ENCODE measurements around the gene GOSR1. TPM values are rescaled to one million over a fixed set of nuclear protein-coding genes. Genes with fewer than 3 reads are reported as not detected.

GOSR1 gene
- total RNA-seq, 2 experiments from 2014 or later = 43.2 to 45.6 TPM

GRCh38 chr17:30514895-30515596, 37.8 kb downstream of the GOSR1 start:
- no peak overlapping the region for H3K4me3 ChIP-seq (ENCODE audit: low read length)
- H3K4me1 ChIP-seq (ENCODE audit: insufficient read depth, low read length) = no peaks in the 10 kb centered on the region
- H3K27ac Mint-ChIP-seq = no peak overlapping the region
- intact Hi-C loops (cut with DNase I, micrococcal nuclease) = no loop called here
- H3K9me3 Mint-ChIP-seq = no peaks in the 10 kb centered on the region
- H3K27ac ChIP-seq (ENCODE audit: low read depth in 1 of 2, low read length in 2 of 2) = no peak overlapping the region
- H3K9me3 ChIP-seq (ENCODE audit: control insufficient read depth in 1 of 2, insufficient read depth in 1 of 2, low read length in 2 of 2) = no peaks in the 10 kb centered on the region
- ATAC-seq (ENCODE audit: poor library complexity) (no peak), DNase-seq (no peak)
- ChIA-PET CTCF (no interaction called here), POLR2A (no interaction called here)
- H3K4me1 Mint-ChIP-seq (ENCODE audit: low read depth) = peaks cover 21% of the 10 kb centered on the region
- no peak overlapping the region for H3K4me3 Mint-ChIP-seq
- TF ChIP-seq, protein P1, sequence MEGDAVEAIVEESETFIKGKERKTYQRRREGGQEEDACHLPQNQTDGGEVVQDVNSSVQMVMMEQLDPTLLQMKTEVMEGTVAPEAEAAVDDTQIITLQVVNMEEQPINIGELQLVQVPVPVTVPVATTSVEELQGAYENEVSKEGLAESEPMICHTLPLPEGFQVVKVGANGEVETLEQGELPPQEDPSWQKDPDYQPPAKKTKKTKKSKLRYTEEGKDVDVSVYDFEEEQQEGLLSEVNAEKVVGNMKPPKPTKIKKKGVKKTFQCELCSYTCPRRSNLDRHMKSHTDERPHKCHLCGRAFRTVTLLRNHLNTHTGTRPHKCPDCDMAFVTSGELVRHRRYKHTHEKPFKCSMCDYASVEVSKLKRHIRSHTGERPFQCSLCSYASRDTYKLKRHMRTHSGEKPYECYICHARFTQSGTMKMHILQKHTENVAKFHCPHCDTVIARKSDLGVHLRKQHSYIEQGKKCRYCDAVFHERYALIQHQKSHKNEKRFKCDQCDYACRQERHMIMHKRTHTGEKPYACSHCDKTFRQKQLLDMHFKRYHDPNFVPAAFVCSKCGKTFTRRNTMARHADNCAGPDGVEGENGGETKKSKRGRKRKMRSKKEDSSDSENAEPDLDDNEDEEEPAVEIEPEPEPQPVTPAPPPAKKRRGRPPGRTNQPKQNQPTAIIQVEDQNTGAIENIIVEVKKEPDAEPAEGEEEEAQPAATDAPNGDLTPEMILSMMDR (IDR thresholded peaks at IDR 0.05) = no peak
- H3K36me3 ChIP-seq (ENCODE audit: insufficient read depth, low read length) = peaks cover 46% of the 10 kb centered on the region
- no peaks in the 10 kb centered on the region for H3K27me3 ChIP-seq (ENCODE audit: control insufficient read depth in 1 of 2, insufficient read depth in 2 of 2, low read length in 2 of 2)
- no peaks in the 10 kb centered on the region for H3K27me3 Mint-ChIP-seq
- H3K36me3 Mint-ChIP-seq (ENCODE audit: low read depth) = peaks cover 76% of the 10 kb centered on the region

DNA sequence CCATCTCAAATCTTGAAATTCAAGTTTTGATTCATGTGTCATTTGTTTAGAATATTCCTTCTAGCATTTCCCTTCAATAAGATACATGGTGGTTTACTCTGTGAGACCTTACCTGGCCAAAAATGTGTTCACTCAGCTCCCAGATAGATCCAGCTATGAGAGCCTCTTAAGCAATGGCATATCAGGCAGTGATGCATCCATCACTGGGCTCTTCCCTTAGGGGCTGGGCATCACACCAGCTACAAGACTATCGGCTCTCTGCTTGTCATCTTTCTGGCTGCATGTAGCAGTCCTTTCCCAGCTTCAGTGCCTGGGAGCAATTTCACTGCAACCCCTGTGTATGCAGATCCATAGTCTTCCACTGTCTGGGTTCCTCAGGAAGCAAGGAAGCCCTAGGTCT, 40.6 kb downstream of the GOSR1 start:
- Histone ChIP-seq H3K36me3 (ENCODE audit: insufficient read depth, low read length) (peaks cover 64% of the 10 kb centered on the region), H3K4me3 (ENCODE audit: low read length) (no peak overlapping the region), H3K4me1 (ENCODE audit: insufficient read depth, low read length) (no peaks in the 10 kb centered on the region), H3K27me3 (ENCODE audit: control insufficient read depth in 1 of 2, insufficient read depth in 2 of 2, low read length in 2 of 2) (no peaks in the 10 kb centered on the region), H3K9me3 (ENCODE audit: control insufficient read depth in 1 of 2, insufficient read depth in 1 of 2, low read length in 2 of 2) (peaks cover 0 to 5% of the 10 kb centered on the region in 2 experiments), H3K27ac (ENCODE audit: low read depth in 1 of 2, low read length in 2 of 2) (no peak overlapping the region)
- Mint-ChIP-seq H3K27me3 (no peaks in the 10 kb centered on the region), H3K4me1 (ENCODE audit: low read depth) (peaks cover 16% of the 10 kb centered on the region), H3K4me3 (no peak overlapping the region), H3K27ac (no peak overlapping the region), H3K9me3 (no peaks in the 10 kb centered on the region), H3K36me3 (ENCODE audit: low read depth) (peaks cover 83% of the 10 kb centered on the region)
- ATAC-seq (ENCODE audit: poor library complexity) = no peak
- TF ChIP-seq, protein P1 (IDR thresholded peaks at IDR 0.05) = no peak
- CTCF ChIA-PET = interaction anchor here (0.8 kb wide), 1 partner anchor 11 kb away, joined by 4 read pairs; no protein-coding TSS in a partner anchor
- DNase-seq = no peak
- intact Hi-C loops (cut with DNase I, micrococcal nuclease) = no loop called here
- POLR2A ChIA-PET = no interaction called here

DNA sequence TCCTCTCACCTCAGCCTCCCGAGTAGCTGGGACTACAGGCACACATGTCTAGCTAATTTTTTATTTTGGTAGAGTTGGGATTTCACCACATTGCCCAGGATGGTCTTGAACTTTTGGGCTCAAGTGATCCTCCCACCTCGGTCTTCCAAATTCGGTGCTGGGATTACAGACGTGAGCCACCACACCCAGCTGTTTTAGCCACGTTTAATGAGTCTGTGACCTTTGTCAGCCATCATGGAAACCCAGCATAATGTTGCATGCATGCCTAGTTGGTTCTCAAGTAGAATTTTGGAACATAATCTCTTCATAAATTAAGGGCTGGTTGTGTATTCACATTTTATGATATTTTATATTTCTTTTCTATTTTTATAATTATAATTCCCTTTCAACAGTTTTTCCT, 42.0 kb downstream of the GOSR1 start:
- Histone ChIP-seq H3K36me3 (ENCODE audit: insufficient read depth, low read length) (peaks cover 57% of the 10 kb centered on the region), H3K4me3 (ENCODE audit: low read length) (no peak overlapping the region), H3K27me3 (ENCODE audit: control insufficient read depth in 1 of 2, insufficient read depth in 2 of 2, low read length in 2 of 2) (no peaks in the 10 kb centered on the region), H3K27ac (ENCODE audit: low read depth in 1 of 2, low read length in 2 of 2) (no peak overlapping the region), H3K4me1 (ENCODE audit: insufficient read depth, low read length) (no peaks in the 10 kb centered on the region), H3K9me3 (ENCODE audit: control insufficient read depth in 1 of 2, insufficient read depth in 1 of 2, low read length in 2 of 2) (peaks cover 0 to 6% of the 10 kb centered on the region in 2 experiments)
- ChIA-PET CTCF (no interaction called here), POLR2A (no interaction called here)
- intact Hi-C loops (cut with DNase I, micrococcal nuclease) = no loop called here
- no peak for ATAC-seq (ENCODE audit: poor library complexity)
- Mint-ChIP-seq H3K27ac (no peak overlapping the region), H3K9me3 (no peaks in the 10 kb centered on the region), H3K4me3 (no peak overlapping the region), H3K27me3 (no peaks in the 10 kb centered on the region), H3K36me3 (ENCODE audit: low read depth) (peaks cover 81% of the 10 kb centered on the region), H3K4me1 (ENCODE audit: low read depth) (peaks cover 12% of the 10 kb centered on the region)
- TF ChIP-seq, protein P1 (IDR thresholded peaks at IDR 0.05) = no peak
- no peak for DNase-seq
